A673 (cell line): Measurements from ENCODE around the gene SLC30A1. TPM values are rescaled to one million over a fixed set of nuclear protein-coding genes. Genes with fewer than 3 reads are reported as not detected.

Source experiments
- BruUV-seq: library from RNA; stranded (reverse); fragments of 400-500 nt; replicated peaks from 2 replicates; lab custom pipeline; 2021; lab: Mats Ljungman, UMichigan
- CTCF ChIA-PET: fragments of 300-600 bp; sonication (Branson Sonifier 250); formaldehyde crosslinking; loops from one replicate; lab custom pipeline; 2022; ENCODE audit warnings: antibody characterized with exemption; lab: Charles Lee
- POLR2A ChIA-PET: fragments of 300-600 bp; sonication (Branson Sonifier 250); formaldehyde crosslinking; loops from one replicate; lab custom pipeline; 2022; ENCODE audit warnings: antibody characterized with exemption; ENCODE audit not compliant: low non-redundant PET; lab: Charles Lee
- DNase-seq: peaks from one replicate; pipeline ENCODE4 v3.0.0-alpha.2; 2015; ENCODE audit warnings: low spot score
- H3K27ac ChIP-seq: fragments of 200-600 bp; sonication (generic); 2 replicates; pipeline ENCODE4 v1.5.1; 2016; ENCODE audit warnings: mixed run types, low read depth, mild to moderate bottlenecking, mixed read lengths, antibody characterized with exemption, low read length; ENCODE audit not compliant: poor library complexity, severe bottlenecking
- H3K27me3 ChIP-seq: fragments of 200-600 bp; sonication (generic); replicated peaks from 2 replicates; pipeline ENCODE4 v1.6.1; 2017; ENCODE audit warnings: mixed run types, low read depth, mild to moderate bottlenecking, mixed read lengths, antibody characterized with exemption, low read length; ENCODE audit not compliant: insufficient read depth, poor library complexity
- H3K36me3 ChIP-seq: fragments of 200-600 bp; sonication (generic); 2 replicates; pipeline ENCODE4 v1.6.1; 2016; ENCODE audit warnings: mixed run types, mild to moderate bottlenecking, mixed read lengths, antibody characterized with exemption, low read length; ENCODE audit not compliant: insufficient read depth, poor library complexity, severe bottlenecking
- H3K4me1 ChIP-seq: fragments of 200-600 bp; sonication (generic); 2 replicates; pipeline ENCODE4 v1.6.1; 2017; ENCODE audit warnings: mixed run types, mild to moderate bottlenecking, mixed read lengths, antibody characterized with exemption, low read length; ENCODE audit not compliant: insufficient read depth, poor library complexity, severe bottlenecking
- H3K4me3 ChIP-seq: fragments of 200-600 bp; sonication (generic); 2 replicates; pipeline ENCODE4 v1.5.1; 2016; ENCODE audit warnings: low read depth, mixed run types, mild to moderate bottlenecking, mixed read lengths, low read length; ENCODE audit not compliant: poor library complexity, severe bottlenecking
- H3K9me3 ChIP-seq: fragments of 200-600 bp; sonication (generic); 2 replicates; pipeline ENCODE4 v1.6.1; 2016; ENCODE audit warnings: mixed run types, low read depth, mild to moderate bottlenecking, mixed read lengths, antibody characterized with exemption, low read length; ENCODE audit not compliant: poor library complexity, severe bottlenecking
- CTCF ChIP-seq: fragments of 300-800, 200-600 bp; sonication (generic); conservative IDR thresholded peaks from 2 replicates; pipeline ENCODE4 v1.5.1; 2017; ENCODE audit warnings: low read depth, mild to moderate bottlenecking, antibody characterized with exemption, low read length, moderate library complexity, mixed read lengths
- EZH2 ChIP-seq: fragments of 200-600 bp; sonication (generic); IDR thresholded peaks from 2 replicates; pipeline ENCODE4 v1.6.1; 2017; ENCODE audit warnings: borderline replicate concordance, low read depth, mild to moderate bottlenecking, mixed read lengths, antibody characterized with exemption, low read length; ENCODE audit not compliant: poor library complexity, severe bottlenecking
- intact Hi-C: fragments of 100-400 bp; cut with micrococcal nuclease; formaldehyde crosslinking; loops from one replicate; pipeline ENCODE4 v1.10.0; 2022; ENCODE audit not compliant: unreplicated experiment
- total RNA-seq: library from RNA; stranded (reverse); gene quantifications from 2 replicates; pipeline ENCODE4 v1.2.3, GENCODE V29; 2021

The SLC30A1 gene
- total RNA-seq, 1 experiment from 2014 or later, result 12.2 TPM

- Histone ChIP-seq H3K27ac (no peak overlapping the region), H3K4me3 (no peak overlapping the region), H3K36me3 (no peaks in the 10 kb centered on the region), H3K4me1 (no peaks in the 10 kb centered on the region), H3K27me3 (no peaks in the 10 kb centered on the region), H3K9me3 (no peaks in the 10 kb centered on the region)
- no peak for TF ChIP-seq CTCF
- no peak for TF ChIP-seq EZH2
- BruUV-seq, result no TSS peak
- POLR2A ChIA-PET, result no interaction called here
- CTCF ChIA-PET, result no interaction called here
- no peak for DNase-seq
- intact Hi-C loops, result no loop called here
Observed at GRCh38 chr1:211611818-211612217, 32.9 kb upstream of the SLC30A1 start.

GRCh38 chr1:211610779-211611556, 32.0 kb upstream of the SLC30A1 start:
- H3K4me3 ChIP-seq, result no peak overlapping the region
- H3K4me1 ChIP-seq, result no peaks in the 10 kb centered on the region
- no peak for TF ChIP-seq CTCF
- no peak for TF ChIP-seq EZH2
- no peaks in the 10 kb centered on the region for H3K27me3 ChIP-seq
- H3K36me3 ChIP-seq, result no peaks in the 10 kb centered on the region
- no TSS peak for BruUV-seq
- peak; percentile 25 for DNase-seq
- H3K27ac ChIP-seq, result no peak overlapping the region
- ChIA-PET POLR2A (no interaction called here), CTCF (no interaction called here)
- intact Hi-C loops, result no loop called here
- no peaks in the 10 kb centered on the region for H3K9me3 ChIP-seq

- intact Hi-C loops, result no loop called here
- no peak for DNase-seq
Observed at GRCh38 chr1:211609120-211610024, 30.4 kb upstream of the SLC30A1 start.

More at GRCh38 chr1:211609120-211610024, 30.4 kb upstream of the SLC30A1 start:
- ChIA-PET CTCF (no interaction called here), POLR2A (no interaction called here)
- no peaks in the 10 kb centered on the region for H3K27me3 ChIP-seq
- H3K9me3 ChIP-seq, result no peaks in the 10 kb centered on the region
- no TSS peak for BruUV-seq
- no peaks in the 10 kb centered on the region for H3K36me3 ChIP-seq
- H3K4me3 ChIP-seq, result no peak overlapping the region
- TF ChIP-seq CTCF (no peak), EZH2 (no peak)
- no peaks in the 10 kb centered on the region for H3K4me1 ChIP-seq
- no peak overlapping the region for H3K27ac ChIP-seq
